ENCODE measurements around the gene LEFTY1.
"Not testable (repeated sequence)": the region's sequence is repeated elsewhere in the genome, so short reads cannot be mapped to it uniquely, and the experiment has no call there.

The LEFTY1 gene

DNA sequence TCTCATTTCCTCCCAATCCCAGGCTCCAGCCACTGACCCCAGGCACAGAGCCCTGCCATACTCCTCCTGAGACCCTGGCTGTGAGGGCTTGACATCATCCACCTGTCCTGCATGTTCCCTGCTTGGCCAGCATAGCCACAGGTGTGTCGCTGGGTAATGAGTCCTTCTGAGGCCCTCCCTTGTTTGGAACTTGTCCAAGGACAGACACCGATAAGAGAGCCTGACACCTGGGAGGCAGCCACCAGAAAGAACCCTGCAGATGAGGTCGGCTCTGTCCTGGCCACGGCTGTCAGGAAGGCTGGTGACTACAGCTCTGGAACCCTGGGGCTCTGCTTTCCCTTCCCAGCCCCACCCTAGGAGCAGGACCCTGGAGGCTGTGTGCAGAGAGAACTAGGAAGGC lies 41.3 kb downstream of the LEFTY1 start:
- FAIRE-seq: no peak

DNA sequence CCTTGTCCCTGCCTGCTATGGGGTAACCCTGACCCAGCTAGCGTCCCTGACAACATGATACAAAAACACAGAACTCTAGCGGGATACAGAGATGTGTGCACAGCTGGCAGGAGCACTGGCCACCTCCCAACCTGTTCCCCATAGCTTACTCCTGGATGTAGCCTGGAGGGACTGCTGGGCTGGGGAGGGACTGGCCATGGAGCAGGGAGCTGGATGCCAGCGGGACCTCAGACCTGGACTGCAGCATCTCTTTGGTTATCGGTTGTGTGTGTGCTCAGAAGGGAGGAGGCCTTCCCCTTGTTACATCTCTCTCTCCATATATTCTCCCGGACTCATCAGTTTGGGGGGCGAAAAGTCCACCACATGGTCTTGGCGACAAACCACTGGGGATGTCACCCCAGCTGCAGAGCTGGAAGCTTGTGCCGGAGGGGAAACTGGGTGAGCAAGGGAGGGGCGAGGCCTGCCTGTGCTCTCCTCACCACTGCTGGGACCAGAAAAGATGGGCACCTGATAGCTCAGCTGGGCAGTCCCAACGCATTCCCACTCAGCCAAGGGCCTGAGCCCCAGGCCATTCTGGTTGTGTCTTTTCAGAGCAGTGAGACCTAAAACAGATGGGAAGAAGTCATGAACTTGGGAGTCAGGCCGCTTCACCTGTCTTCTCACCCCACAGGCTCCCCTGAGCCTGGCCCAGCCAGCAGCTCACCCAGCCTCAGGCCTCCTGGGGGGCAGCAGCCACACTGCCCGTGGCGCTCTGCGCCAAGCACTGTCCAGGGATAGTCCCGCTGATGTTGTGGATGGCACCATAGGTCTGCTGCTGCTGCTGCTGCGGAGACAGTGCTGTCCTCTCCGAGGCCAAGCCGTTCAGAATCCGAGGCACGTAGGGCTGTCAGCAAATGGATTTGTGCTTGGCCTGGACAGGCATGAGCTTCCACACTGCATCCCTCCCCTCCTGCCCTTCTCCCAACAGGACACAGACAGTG lies 42.3 kb downstream of the LEFTY1 start:
- no peak for FAIRE-seq

DNA sequence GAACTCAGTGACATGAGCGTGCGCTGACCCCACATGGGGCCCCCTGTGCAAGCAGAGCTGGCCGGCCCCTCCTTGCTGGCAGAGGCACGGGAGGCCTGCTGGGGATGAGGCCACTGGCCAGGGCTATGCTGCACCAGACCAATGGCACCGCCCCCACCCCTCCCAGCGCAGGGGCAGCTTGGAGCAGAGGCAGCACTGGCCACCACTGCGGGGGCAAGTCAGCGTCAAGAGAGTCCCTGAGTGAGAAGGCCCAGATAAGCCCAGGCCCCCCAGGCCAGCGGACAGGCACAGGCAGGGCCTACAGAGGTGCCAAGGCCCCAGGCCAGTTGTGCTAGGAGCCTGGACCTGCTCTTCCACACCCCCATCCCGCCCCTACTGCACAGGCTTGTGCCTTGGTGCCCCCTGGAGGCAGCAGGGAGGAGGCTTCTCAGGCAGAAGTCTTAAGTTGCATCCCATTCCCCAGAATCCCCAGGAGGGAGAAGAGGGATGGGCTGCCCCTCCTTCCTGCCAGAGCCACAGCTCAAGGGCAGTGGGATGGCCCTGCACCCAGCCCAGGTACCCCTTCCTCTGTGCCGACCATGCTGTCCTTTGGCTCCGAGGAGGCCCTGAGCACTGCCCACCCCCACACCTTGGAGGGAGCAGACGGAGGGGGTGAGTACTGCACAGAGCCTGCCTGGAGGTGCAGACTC lies 43.2 kb downstream of the LEFTY1 start:
- no peak for FAIRE-seq

DNA sequence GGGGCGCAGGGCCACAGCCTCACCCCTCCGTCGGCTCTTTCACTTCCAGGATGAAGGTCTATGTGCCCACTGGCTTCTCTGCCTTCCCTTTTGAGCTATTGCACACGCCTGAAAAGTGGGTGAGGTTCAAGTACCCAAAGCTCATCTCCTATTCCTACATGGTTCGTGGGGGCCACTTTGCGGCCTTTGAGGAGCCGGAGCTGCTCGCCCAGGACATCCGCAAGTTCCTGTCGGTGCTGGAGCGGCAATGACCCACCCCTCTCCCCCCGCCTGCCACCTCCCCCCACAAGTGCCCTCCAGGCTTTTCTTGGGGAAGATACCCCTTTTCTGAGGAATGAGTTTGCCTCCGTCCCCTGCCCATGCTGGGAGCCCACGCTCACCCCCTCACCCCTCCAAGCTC lies 43.8 kb downstream of the LEFTY1 start:
- FAIRE-seq: no peak

DNA sequence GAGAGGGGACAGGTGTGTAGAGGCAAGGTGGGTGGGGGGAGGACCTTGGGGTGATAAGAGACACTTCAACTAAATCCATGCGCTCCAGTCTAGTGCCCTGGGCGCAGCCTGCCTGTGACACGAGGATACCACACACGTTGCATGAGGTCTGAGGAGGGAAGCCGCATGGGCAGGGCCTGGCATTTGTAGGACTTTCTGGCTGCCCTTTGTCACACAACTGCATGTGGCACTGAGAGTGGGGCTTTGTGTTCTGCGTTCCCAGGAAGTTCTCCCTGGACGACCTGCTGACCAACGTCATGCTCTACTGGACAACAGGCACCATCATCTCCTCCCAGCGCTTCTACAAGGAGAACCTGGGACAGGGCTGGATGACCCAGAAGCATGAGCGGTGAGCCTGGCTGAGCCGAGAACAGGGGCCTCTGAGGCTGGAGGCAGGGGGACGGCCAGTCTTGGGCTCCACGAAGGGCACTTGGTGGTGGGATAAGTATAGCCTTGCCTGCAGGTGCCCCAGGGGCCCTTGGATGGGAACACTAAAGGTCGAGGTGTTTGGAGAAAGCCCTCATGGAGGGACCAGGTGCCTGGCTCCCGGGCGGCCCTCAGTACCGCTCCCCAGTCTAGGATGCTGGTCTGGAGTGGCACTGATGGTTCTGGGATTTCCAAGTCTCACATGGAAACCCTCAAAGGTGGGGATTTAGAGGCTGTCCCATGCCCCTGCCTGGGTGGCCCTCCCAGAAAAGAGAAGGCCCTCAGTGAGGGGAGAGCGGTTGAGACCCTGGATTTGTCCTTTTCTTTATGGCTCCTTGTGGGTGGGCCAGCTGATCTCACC lies 44.5 kb downstream of the LEFTY1 start:
- FAIRE-seq: no peak

DNA sequence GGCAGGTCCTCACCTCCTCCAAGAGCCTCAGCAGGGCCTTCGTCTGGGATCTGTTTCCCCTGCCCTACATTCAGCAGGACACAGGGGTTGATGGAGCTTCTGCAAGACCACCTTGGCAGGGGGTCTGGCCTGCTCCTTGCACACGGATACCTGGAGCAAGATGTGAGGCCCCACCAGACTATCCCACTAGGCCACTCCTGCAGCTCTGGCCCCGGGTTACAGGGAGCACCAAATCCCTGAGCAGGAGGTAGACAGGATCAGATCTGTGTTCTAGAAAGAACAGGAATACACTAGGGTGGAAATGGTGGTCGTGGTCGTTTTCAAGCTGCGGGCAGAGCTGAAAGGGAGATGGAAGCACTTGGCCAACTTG lies 45.5 kb downstream of the LEFTY1 start:
- no peak for FAIRE-seq

DNA sequence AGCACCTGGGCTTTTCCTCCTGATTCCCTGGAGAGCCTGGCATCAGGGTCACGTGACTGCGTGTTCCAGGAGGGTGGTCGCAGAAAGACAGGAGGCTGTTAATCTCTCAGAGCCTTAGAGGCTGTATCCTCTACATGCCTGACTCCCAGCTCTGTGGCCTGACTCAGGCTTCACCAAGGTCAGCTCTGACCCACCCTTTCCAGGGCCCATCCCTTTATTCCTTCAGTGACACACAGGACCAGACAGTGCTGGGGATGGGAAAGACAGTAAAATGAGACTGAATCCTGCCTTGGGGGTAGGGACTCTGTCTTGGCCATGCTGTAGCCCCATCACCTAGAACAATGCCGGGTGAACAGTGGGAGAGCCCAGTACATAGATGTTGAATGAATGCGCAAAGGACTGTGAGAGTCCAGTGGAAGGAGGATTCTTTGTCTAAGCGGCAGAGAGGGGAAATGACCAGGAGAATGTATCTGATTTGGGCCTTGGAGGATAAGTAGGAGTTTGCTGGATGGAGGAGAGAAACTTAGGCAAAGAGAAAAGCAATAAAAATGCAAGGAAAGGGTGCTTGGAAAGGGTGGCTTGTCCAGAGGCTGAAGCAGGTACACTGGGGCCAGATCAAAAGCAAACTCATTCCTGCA lies 46.0 kb downstream of the LEFTY1 start:
- FAIRE-seq: no peak

DNA sequence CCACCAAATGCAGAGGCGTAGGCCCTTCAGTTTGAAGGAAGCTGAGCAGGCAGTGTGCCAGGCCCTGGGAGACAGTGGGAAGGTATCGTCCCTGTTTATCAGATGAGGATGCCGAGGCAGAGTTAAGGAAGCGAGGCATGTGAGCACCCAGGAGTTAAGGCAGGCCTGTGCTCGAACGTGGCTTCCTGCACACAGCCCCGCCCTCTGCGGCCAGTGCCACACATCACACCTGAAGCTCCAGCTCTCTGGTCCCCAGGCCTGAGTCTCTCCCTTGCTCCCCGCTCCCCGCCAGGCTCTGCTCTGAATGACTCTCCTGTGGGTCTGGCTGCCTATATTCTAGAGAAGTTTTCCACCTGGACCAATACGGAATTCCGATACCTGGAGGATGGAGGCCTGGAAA lies 46.9 kb downstream of the LEFTY1 start:
- no peak for FAIRE-seq

DNA sequence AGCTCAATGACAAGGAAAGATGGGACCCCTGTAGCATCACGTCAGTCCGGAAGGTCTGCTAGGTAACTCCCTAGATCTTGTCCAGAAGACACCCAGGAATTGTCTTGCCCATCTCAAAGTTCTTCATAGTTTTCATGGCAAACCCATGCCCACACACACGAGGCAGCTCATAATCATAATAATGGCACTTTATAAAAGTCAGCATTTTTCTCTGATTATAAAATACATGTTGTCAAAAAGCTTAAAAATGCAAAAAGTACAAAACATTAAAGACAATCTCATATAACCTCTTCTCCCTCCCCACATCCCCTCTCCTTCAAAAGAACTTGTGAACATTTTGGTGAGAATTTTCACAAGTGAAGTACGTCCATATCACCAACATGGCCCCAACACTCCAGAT lies 48.2 kb downstream of the LEFTY1 start:
- no peak for FAIRE-seq

DNA sequence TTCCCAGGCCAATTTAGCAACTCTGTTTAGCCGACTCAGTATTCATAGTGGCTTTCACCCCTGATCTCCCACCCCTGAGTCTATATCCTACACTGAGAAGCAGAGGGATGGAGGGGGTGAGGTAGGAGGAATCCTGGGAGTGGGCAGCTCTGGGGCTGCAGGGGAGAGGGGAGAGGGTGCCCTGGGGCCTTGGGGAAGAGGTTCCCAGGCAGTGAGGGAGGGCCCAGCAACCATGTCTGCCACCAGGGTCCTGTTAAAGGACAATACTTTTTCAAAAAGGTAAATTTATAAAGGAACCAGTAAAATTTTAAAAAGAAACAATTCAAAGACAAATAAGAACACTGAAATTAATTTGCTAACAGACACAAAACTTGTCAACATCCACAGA lies 48.7 kb downstream of the LEFTY1 start:
- no peak for FAIRE-seq

DNA sequence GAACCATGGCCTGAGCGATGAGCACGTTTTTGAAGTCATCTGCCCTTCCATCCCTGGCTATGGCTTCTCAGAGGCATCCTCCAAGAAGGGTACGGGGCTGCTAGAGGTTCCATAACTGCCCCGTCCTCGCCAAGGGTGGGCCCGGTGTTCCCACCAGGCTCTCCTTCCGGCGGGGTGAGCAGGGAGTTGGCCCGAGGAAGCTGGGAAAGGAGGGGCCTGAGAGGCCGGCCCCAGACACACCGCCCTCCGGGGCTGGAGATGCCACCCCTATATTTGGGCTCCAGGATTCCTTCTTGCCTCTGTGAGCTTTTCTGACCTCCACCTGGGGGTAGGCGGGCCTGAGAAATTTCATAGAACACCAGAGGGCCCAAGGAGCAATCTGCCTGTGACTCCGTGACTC lies 50.2 kb downstream of the LEFTY1 start:
- no peak for FAIRE-seq

DNA sequence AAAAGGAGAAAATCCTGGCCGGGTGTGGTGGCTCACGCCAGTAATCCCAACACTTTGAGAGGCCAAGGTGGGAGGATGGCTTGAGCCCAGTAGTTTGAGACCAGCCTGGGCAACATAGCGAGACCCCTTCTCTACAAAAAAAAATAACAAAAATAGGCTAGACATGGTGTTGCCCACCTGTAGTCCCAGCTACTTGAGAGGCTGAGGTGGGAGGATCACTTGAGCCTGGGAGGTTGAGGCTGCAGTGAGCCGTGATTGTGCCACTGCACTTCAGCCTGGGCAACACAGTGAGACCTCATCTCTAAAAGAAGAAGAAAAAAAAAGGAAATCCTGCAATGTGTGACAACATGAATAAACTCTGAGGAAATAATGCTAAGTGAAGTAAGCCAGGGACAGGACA lies 52.6 kb downstream of the LEFTY1 start:
- not testable (repeated sequence) for FAIRE-seq
